Raji (cell line): Measurements from ENCODE around the gene KEL.

Experiments
- POLR2A ChIP-seq: IDR thresholded peaks from 2 replicates; pipeline ENCODE4 v1.6.1; 2011; ENCODE audit warnings: low read depth, low read length, control low read depth; ENCODE audit not compliant: insufficient read depth

KEL gene

DNA sequence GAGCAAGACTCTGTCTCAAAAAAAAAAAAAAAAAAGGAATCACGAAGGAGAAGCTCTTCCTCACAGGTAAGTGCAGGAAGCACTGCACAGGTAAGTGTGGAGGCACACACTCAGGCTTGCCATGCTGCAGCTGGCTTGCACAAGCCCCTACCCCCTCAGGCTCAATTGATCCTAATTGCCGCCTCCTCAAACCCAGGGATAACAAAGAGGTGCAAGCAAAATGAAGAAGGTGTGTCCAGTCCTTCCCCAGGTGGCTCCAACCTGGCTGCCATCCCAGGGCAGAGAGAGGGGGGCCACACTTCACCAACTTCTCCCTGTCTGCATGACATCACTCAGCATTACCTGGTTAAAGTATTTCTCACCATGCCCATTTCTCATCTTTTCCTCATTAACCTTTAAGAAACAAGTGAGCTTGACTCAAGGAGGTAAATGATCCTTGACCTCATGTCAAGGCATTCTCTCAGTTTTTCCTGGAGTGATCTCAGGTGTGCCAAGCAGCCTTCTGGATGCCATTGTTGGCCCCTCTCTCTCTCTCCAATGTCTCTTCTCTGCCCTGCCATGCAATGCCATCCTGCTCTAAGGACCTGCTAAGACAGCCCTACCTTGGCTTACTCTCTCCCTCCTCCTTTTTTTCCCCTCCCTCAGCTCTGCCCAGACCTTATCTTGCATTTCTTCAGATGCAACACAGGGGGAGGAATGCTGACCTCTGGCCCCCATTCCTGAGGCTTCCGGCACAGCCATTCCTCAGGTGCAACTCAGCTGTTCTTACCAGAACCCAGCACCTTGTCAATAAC is 63.6 kb downstream of the KEL start:
- TF ChIP-seq POLR2A: no peak

DNA sequence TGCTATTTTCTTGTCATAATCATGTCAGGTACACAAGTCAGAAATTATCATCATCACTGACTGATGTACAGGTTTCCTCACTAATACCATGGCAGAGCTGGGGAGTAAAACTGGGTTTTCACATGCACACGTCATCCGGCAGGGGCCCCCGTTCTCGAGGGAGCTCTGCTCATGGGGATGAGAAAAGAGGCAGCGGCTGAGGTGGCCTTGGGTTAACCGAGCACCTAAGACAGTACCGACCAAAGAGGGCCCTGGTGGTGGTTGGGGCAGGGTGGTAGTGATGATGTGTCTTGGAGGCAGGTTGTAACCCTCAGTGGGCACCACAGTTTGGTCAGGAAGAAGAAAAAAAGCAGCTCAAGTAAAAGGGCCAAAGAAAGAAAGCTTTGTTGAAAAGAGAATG is 64.5 kb downstream of the KEL start:
- no peak for TF ChIP-seq POLR2A

DNA sequence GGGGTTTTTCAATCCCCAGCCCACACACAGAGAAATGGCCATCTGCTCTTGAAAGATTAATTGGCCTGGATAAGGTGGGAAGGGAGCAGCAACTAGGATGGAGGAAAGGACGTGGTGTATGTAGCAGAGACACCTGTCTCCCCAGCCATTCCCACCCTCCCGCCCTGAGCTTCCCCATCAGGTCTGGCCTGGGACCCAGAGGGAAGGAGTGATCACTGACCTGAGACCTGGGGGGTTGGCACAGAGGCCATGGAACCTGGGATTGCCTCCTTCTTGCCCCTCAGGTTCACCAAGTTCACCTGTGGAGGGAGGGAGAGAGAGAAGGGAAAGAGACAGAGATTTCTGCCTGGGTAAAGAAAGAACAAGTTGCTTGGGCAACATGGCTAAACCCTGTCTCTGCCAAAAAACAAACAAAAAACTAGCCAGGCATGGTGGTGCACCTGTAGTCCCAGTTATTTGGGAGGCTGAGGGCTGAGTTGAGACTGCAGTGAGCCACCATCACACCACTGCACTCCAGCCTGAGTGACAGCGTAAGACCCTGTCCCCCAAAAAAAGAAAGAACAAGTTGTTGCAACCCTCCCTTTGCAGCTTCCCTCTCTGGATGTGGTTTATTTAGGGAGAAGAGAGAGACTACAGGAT is 65.3 kb downstream of the KEL start:
- no peak for TF ChIP-seq POLR2A

DNA sequence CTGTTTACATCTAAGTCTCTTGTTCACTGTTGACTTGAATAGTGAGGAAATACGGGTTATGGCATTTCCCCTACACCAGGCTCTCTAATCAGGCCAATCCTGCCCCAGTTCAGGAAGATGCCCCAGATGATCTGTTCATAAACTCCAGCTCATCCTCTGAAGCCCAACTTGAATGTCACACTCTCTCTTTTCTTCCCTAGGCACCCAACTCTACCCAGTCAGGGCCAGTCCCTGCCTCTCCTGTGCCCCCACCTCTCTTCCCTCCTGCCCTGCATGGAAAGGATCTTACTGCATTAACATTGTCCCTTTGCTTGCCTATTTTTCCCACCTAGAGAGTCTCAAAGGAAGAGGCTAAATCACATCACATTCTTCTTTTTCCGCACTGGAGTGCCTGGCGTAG is 66.0 kb downstream of the KEL start:
- no peak for TF ChIP-seq POLR2A

DNA sequence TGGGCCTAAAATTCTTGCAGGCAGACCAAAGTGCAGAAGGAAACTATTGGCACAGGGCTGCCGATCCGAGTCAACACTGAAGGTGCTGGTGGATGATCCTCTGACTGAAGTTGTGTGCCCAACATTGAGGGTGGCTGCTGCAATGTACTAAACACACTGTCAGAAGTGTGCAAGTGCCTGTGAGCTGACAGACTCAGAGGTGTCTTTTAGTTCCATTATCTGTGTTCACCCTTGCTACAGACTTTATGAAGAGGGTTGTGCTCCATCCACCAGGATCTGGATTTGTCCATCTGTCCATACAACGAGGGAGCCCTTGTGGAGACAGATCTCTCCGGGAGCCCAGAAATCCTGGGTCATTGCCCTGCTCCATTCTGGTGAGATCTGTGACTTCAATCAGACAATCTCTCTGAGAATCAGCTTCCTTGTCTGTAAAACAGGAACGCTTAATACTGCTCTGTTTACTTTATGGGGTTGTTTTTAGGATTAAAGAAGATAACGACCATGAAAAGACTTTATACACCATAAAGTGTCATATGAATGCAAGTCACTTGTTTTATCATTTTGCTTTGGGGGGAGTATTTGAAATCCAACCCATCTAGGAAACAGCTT is 67.1 kb downstream of the KEL start:
- no peak for TF ChIP-seq POLR2A

DNA sequence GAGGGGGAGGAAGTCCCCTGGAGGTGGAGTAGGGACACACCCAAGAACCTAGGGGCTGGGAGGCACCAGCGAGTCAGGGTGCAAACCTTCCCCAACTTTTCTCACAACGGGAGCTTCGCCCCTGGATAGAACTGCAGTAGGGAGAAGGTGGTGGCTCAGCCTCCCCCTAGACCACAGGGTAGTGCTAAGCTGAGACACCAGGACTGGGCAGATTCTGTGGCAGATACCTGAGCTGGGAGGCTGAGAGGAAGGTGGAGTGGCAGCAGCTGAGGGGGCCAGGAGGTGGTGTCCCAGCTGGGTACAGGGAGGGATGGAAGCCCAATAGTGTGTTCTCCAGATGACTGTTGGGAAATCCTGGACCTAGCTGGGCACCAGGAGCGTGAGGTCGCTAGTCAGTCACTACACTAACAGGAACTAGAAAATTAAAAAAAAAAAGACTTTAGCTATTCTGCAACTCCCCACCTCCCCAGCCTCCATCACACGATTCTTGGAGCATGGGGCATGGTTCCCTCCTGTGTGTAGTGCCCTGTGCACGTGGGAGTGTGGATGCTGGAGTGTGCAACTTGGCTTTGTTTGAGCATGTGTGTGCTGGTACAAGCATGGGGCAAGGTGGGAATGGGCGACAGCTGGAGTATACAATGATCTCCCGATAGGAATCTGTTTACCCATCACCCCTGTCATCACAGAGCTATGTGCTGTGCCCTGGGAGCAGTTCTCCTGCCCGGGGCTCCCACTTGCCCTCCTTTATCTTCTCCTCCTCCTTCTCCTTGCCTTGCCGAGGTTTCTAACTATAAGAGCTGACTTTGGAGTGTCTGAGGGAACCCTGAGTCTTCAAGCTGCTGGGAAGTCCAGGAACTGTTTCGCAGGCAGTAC is 67.8 kb downstream of the KEL start:
- no peak for TF ChIP-seq POLR2A

DNA sequence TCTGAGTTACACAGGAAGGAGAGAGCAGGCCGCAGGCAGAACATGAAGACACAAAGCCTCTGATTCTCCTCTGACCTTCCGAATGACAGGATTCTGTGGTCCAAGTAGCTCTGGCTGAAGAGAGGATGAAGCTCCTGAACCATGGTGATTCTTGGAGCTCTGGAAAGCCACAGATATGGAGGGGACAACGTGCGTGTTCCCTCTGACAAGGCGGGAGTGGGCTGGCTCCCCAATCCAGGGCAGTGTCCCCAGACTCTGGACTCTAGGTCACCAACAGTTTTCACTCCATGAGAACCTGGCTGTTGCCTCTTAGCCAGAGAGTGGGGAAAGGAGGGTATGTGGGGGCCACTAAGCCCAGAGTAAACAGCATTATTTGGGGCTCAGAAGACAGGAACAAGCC is 69.2 kb downstream of the KEL start:
- TF ChIP-seq POLR2A: no peak

DNA sequence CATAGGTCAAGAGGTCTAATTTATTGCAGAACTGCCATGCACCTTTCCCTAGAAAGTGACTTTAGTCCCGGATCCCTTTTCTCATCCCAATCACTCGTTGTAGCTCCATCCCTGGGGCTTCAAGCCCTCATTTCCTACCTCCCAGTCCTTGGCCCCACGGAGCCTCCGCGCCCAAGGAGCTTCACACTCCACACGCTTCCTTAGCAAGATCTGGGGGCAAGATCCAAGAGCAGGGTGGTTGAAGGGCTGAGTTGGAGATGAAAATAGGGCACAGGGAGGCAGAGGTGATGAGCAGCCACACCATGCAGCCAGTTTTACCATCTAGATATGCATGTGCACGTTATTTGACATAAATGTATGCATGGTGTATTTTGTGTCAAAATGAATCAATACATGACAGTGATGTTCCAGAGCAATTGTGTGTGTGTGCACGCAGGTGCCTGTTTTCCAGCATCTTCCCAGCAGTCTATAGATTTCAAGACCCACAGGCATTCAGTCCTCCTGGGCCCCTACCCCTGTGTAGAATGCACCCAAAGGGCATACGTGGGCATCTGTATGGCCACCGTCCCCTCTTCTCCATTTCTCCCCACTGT is 70.6 kb downstream of the KEL start:
- no peak for TF ChIP-seq POLR2A
